ENCODE data around the gene DNAJC10. TPM values are rescaled to one million over a fixed set of nuclear protein-coding genes. Genes with fewer than 3 reads are reported as not detected.

The DNAJC10 gene
- total RNA-seq, 2 donors from 2014 or later: 90.5 to 92.7 TPM

- Histone ChIP-seq H3K4me3 (no peak overlapping the region), H3K9ac (ENCODE audit: low read depth in 2 of 2, low read length in 2 of 2) (no peak overlapping the region)
Measured at GRCh38 chr2:182819412-182819811, 103.4 kb downstream of the DNAJC10 start.

GRCh38 chr2:182821182-182821581 lies 105.1 kb downstream of the DNAJC10 start:
- no peak overlapping the region for H3K9ac ChIP-seq (ENCODE audit: low read depth in 2 of 2, low read length in 2 of 2)
- no peak for DNase-seq
- TF ChIP-seq CTCF (IDR thresholded peaks at IDR 0.05): no peak
- H3K4me1 ChIP-seq: no peaks in the 10 kb centered on the region
- H3K27ac ChIP-seq: no peak overlapping the region
- no peaks in the 10 kb centered on the region for H3K27me3 ChIP-seq
- no peak overlapping the region for H3K4me3 ChIP-seq
- no peaks in the 10 kb centered on the region for H3K9me3 ChIP-seq
- intact Hi-C loops (cut with DNase I): no loop called here
- no peaks in the 10 kb centered on the region for H3K36me3 ChIP-seq

More at GRCh38 chr2:182819412-182819811, 103.4 kb downstream of the DNAJC10 start:
- no peak for TF ChIP-seq CTCF (IDR thresholded peaks at IDR 0.05)
- H3K4me1 ChIP-seq: no peaks in the 10 kb centered on the region
- H3K27ac ChIP-seq: no peak overlapping the region
- intact Hi-C loops (cut with DNase I): no loop called here
- no peaks in the 10 kb centered on the region for H3K36me3 ChIP-seq
- no peak for DNase-seq
- no peaks in the 10 kb centered on the region for H3K27me3 ChIP-seq
- no peaks in the 10 kb centered on the region for H3K9me3 ChIP-seq

GRCh38 chr2:182822733-182823132 lies 106.7 kb downstream of the DNAJC10 start:
- Histone ChIP-seq H3K9me3 (no peaks in the 10 kb centered on the region), H3K27ac (no peak overlapping the region), H3K4me3 (no peak overlapping the region), H3K36me3 (no peaks in the 10 kb centered on the region), H3K27me3 (no peaks in the 10 kb centered on the region), H3K9ac (ENCODE audit: low read depth in 2 of 2, low read length in 2 of 2) (no peak overlapping the region), H3K4me1 (no peaks in the 10 kb centered on the region)
- no peak for DNase-seq
- TF ChIP-seq CTCF (IDR thresholded peaks at IDR 0.05): no peak
- intact Hi-C loops (cut with DNase I): no loop called here

GRCh38 chr2:182824056-182824766 lies 108.2 kb downstream of the DNAJC10 start:
- no peaks in the 10 kb centered on the region for H3K9me3 ChIP-seq
- DNase-seq: no peak
- no peak overlapping the region for H3K9ac ChIP-seq (ENCODE audit: low read depth in 2 of 2, low read length in 2 of 2)
- no peaks in the 10 kb centered on the region for H3K27me3 ChIP-seq
- H3K36me3 ChIP-seq: no peaks in the 10 kb centered on the region
- no peak overlapping the region for H3K27ac ChIP-seq
- H3K4me3 ChIP-seq: no peak overlapping the region
- TF ChIP-seq CTCF (IDR thresholded peaks at IDR 0.05): no peak
- intact Hi-C loops (cut with DNase I): no loop called here
- no peaks in the 10 kb centered on the region for H3K4me1 ChIP-seq

- no peak overlapping the region for H3K9ac ChIP-seq (ENCODE audit: low read depth in 2 of 2, low read length in 2 of 2)
- intact Hi-C loops (cut with DNase I): no loop called here
- no peaks in the 10 kb centered on the region for H3K27me3 ChIP-seq
- H3K4me3 ChIP-seq: no peak overlapping the region
- no peaks in the 10 kb centered on the region for H3K4me1 ChIP-seq
- H3K9me3 ChIP-seq: no peaks in the 10 kb centered on the region
- DNase-seq: no peak
- no peak overlapping the region for H3K27ac ChIP-seq
- TF ChIP-seq CTCF (IDR thresholded peaks at IDR 0.05): no peak
- no peaks in the 10 kb centered on the region for H3K36me3 ChIP-seq
Measured at GRCh38 chr2:182824767-182825158, 108.7 kb downstream of the DNAJC10 start.

Measured in colonic mucosa (tissue), 4 donors.